ENCODE measurements around the gene P4HA1. TPM values are rescaled to one million over a fixed set of nuclear protein-coding genes. Genes with fewer than 3 reads are reported as not detected.

P4HA1 gene
- total and polyA plus RNA-seq, 2 donors (not counting 3 experiments of a cell fraction or from before 2014, with no cell fraction given), result 14.3 to 29.1 TPM

DNA sequence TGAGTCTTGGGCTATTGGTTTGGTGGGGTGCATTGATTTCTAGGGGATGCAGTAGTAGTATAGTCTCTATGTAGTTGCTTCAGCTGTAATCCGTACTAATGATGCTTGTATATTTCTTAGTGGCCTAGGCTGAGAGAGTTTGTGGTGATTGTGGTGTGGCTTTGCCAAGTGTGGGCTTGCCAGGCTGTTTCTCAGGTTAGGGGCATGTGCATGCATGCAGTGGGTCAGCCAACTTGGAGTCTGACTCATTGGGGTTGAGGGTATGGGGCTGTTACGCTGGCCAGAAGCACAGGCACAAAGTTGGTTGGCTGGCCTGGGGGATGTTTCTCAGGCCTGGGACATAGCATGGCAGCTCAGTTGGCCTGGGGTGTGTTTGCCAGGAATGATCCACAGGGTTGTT lies 116.3 kb downstream of the P4HA1 start:
- Histone ChIP-seq H4K20me1 (replicated peaks; ENCODE audit: control insufficient read depth, extremely low read depth, insufficient read depth, low read length) (no peaks in the 10 kb centered on the region), H3K79me2 (ENCODE audit: control insufficient read depth, insufficient read depth, low read length) (no peaks in the 10 kb centered on the region), H3K27me3 (ENCODE audit: control insufficient read depth in 2 of 2, insufficient read depth in 2 of 2, low read length in 2 of 2) (no peaks in the 10 kb centered on the region), H3K4me2 (ENCODE audit: insufficient read depth, low read length) (no peak overlapping the region), H3K27ac (ENCODE audit: insufficient read depth, low read depth, low read length) (no peak overlapping the region), H2AFZ (ENCODE audit: low read depth, low read length) (no peak overlapping the region), H3K36me3 (ENCODE audit: control insufficient read depth in 2 of 2, extremely low read depth in 1 of 2, insufficient read depth in 2 of 2, low read length in 2 of 2) (no peaks in the 10 kb centered on the region), H3K9me3 (replicated peaks; ENCODE audit: control insufficient read depth, insufficient read depth, low read length) (no peaks in the 10 kb centered on the region), H3K9ac (replicated peaks; ENCODE audit: extremely low read depth, insufficient read depth, low read length) (no peak overlapping the region), H3K9me1 (replicated peaks; ENCODE audit: control insufficient read depth, extremely low read depth, insufficient read depth, low read length) (no peaks in the 10 kb centered on the region), H3K4me1 (ENCODE audit: control insufficient read depth, extremely low read depth, insufficient read depth, low read length) (no peaks in the 10 kb centered on the region), H3K4me3 (replicated peaks in 1 of 3; ENCODE audit: insufficient read depth in 1 of 3, low read depth in 1 of 3, low read length in 3 of 3) (no peak overlapping the region)
- no peak for FAIRE-seq
- TF ChIP-seq POLR2A (IDR thresholded peaks at IDR 0.05; ENCODE audit: low read depth, low read length) (no peak), EZH2 (IDR thresholded peaks at IDR 0.05; ENCODE audit: borderline replicate concordance, low read depth, low read length, severe bottlenecking) (no peak), FOS (IDR thresholded peaks at IDR 0.05; ENCODE audit: borderline replicate concordance, insufficient read depth, low read length) (no peak), JUN (IDR thresholded peaks at IDR 0.05; ENCODE audit: borderline replicate concordance, insufficient read depth, insufficient read length, low read depth) (no peak), POLR2AphosphoS5 (IDR thresholded peaks at IDR 0.05; ENCODE audit: insufficient read depth, low read depth, low read length) (no peak), MYC (IDR thresholded peaks at IDR 0.05; ENCODE audit: low read depth, low read length) (no peak)
- TF ChIP-seq, protein P1, sequence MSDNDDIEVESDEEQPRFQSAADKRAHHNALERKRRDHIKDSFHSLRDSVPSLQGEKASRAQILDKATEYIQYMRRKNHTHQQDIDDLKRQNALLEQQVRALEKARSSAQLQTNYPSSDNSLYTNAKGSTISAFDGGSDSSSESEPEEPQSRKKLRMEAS (IDR thresholded peaks at IDR 0.05; ENCODE audit: insufficient read depth, insufficient read length), result no peak
- TF ChIP-seq, protein P2, sequence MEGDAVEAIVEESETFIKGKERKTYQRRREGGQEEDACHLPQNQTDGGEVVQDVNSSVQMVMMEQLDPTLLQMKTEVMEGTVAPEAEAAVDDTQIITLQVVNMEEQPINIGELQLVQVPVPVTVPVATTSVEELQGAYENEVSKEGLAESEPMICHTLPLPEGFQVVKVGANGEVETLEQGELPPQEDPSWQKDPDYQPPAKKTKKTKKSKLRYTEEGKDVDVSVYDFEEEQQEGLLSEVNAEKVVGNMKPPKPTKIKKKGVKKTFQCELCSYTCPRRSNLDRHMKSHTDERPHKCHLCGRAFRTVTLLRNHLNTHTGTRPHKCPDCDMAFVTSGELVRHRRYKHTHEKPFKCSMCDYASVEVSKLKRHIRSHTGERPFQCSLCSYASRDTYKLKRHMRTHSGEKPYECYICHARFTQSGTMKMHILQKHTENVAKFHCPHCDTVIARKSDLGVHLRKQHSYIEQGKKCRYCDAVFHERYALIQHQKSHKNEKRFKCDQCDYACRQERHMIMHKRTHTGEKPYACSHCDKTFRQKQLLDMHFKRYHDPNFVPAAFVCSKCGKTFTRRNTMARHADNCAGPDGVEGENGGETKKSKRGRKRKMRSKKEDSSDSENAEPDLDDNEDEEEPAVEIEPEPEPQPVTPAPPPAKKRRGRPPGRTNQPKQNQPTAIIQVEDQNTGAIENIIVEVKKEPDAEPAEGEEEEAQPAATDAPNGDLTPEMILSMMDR (IDR thresholded peaks at IDR 0.05; ENCODE audit: extremely low read depth in 1 of 2, insufficient read depth in 1 of 2, low read depth in 1 of 2, low read length in 2 of 2), result no peak
- intact Hi-C loops (cut with micrococcal nuclease) (no loop called here), dilution Hi-C loops (cut with MboI; ENCODE audit: extremely low pct_ligation_motif_present, low sequenced_read_pairs) (no loop called here)
- POLR2A ChIA-PET, result no interaction called here
- CTCF ChIA-PET, result no interaction called here
- BruUV-seq (replicated peaks), result no TSS peak
- no peak for DNase-seq (ENCODE audit: low read depth, low spot score)

All from endothelial cell of umbilical vein (primary cell).